Activated T-cell treated with anti-CD3 and anti-CD28 coated beads, Interleukin-2, amount 50 U/mL, for 72 hours (primary cell): ENCODE results near the gene NHERF2. TPM values are rescaled to one million over a fixed set of nuclear protein-coding genes. Genes with fewer than 3 reads are reported as not detected.

Source experiments
- ATAC-seq, 2 donors: fragments of 150-1000 bp; cut with Tn5 transposase; replicated peaks in 1 of 2; 2 replicates each; pipeline ENCODE4 v1.10.0; 2021; ENCODE audit warnings: moderate library complexity in 2 of 2, mild to moderate bottlenecking in 1 of 2
- DNase-seq, 2 donors: peaks; one replicate each; pipeline ENCODE4 v3.0.0; 2021 to 2022; ENCODE audit warnings: mixed read lengths in 1 of 2
- H3K27ac Mint-ChIP-seq: one replicate; pipeline ENCODE4 v1.8.0; 2022; ENCODE audit warnings: mild to moderate bottlenecking, moderate library complexity, mixed read lengths
- H3K27me3 Mint-ChIP-seq: one replicate; pipeline ENCODE4 v1.8.0; 2022; ENCODE audit warnings: low read depth, mixed read lengths
- H3K36me3 Mint-ChIP-seq, 2 donors: one replicate each; pipeline ENCODE4 v1.8.0; 2022; ENCODE audit warnings: mixed read lengths in 2 of 2, mild to moderate bottlenecking in 1 of 2; ENCODE audit not compliant: insufficient read depth in 2 of 2
- H3K4me1 Mint-ChIP-seq: one replicate; pipeline ENCODE4 v1.8.0; 2022; ENCODE audit warnings: low read depth, mixed read lengths
- H3K4me3 Mint-ChIP-seq, 2 donors: one replicate each; pipeline ENCODE4 v1.8.0; 2022; ENCODE audit warnings: mild to moderate bottlenecking in 2 of 2, mixed read lengths in 2 of 2, moderate library complexity in 2 of 2
- H3K9me3 Mint-ChIP-seq, 2 donors: one replicate each; pipeline ENCODE4 v1.8.0; 2022; ENCODE audit warnings: mixed read lengths in 2 of 2
- total RNA-seq, 2 donors: library from RNA; stranded (reverse); gene quantifications; one replicate each; pipeline ENCODE4 v1.2.3, GENCODE V29; 2022

NHERF2 gene
- total RNA-seq: 1 to 10 TPM; 2.2 to 3.0 TPM

- H3K27me3 Mint-ChIP-seq: peaks cover 31% of the 10 kb centered on the region
- no peaks in the 10 kb centered on the region for H3K36me3 Mint-ChIP-seq
- H3K27ac Mint-ChIP-seq: no peak within 1 kb of the TSS
- ATAC-seq (peak; percentile 16 to 25), DNase-seq (no peak)
- H3K9me3 Mint-ChIP-seq: no peaks in the 10 kb centered on the region
- peak within 1 kb of the TSS; percentile 59 to 72 for H3K4me3 Mint-ChIP-seq
- peaks cover 12% of the 10 kb centered on the region for H3K4me1 Mint-ChIP-seq
Measured at GRCh38 chr16:2026461-2027023, at the start of gene NHERF2. Gene NHERF2 (plus strand): TSS chr16:2026902. CDS start chr16:2027006, 104 bp downstream.

- peaks cover 28% of the 10 kb centered on the region for H3K4me1 Mint-ChIP-seq
- no peak for DNase-seq
- no peaks in the 10 kb centered on the region for H3K9me3 Mint-ChIP-seq
- no peak overlapping the region for H3K4me3 Mint-ChIP-seq
- no peak for ATAC-seq
- peaks cover 15% of the 10 kb centered on the region for H3K27me3 Mint-ChIP-seq
- H3K27ac Mint-ChIP-seq: no peak overlapping the region
- peaks cover 0 to 2% of the 10 kb centered on the region in 2 donors for H3K36me3 Mint-ChIP-seq
Measured at GRCh38 chr16:1976951-1977874, 49.5 kb upstream of the NHERF2 start.

GRCh38 chr16:1977875-1978268, 48.8 kb upstream of the NHERF2 start:
- no peak for ATAC-seq
- Mint-ChIP-seq H3K4me3 (no peak overlapping the region), H3K4me1 (peaks cover 30% of the 10 kb centered on the region), H3K27ac (no peak overlapping the region), H3K27me3 (peaks cover 22% of the 10 kb centered on the region), H3K9me3 (no peaks in the 10 kb centered on the region), H3K36me3 (peaks cover 0 to 2% of the 10 kb centered on the region in 2 donors)
- no peak for DNase-seq

- no peak for DNase-seq
- Mint-ChIP-seq H3K4me3 (no peak overlapping the region), H3K36me3 (peaks cover 0 to 2% of the 10 kb centered on the region in 2 donors), H3K9me3 (no peaks in the 10 kb centered on the region), H3K4me1 (peaks cover 28% of the 10 kb centered on the region), H3K27ac (no peak overlapping the region), H3K27me3 (peaks cover 28% of the 10 kb centered on the region)
- no peak for ATAC-seq
Measured at GRCh38 chr16:1978476-1979120, 48.1 kb upstream of the NHERF2 start.

GRCh38 chr16:1979271-1980029, 47.3 kb upstream of the NHERF2 start:
- H3K27me3 Mint-ChIP-seq: peaks cover 28% of the 10 kb centered on the region
- ATAC-seq: no peak

GRCh38 chr16:1980030-1980769, 46.5 kb upstream of the NHERF2 start:
- ATAC-seq (no peak), DNase-seq (no peak)
- Mint-ChIP-seq H3K27me3 (peaks cover 28% of the 10 kb centered on the region), H3K4me1 (peaks cover 30% of the 10 kb centered on the region), H3K27ac (no peak overlapping the region), H3K9me3 (no peaks in the 10 kb centered on the region), H3K4me3 (no peak overlapping the region), H3K36me3 (peaks cover 0 to 2% of the 10 kb centered on the region in 2 donors)

More at GRCh38 chr16:1979271-1980029, 47.3 kb upstream of the NHERF2 start:
- H3K27ac Mint-ChIP-seq: no peak overlapping the region
- peak in 1 of 2 donors; percentile 31 for DNase-seq
- H3K36me3 Mint-ChIP-seq: peaks cover 0 to 2% of the 10 kb centered on the region in 2 donors
- no peak overlapping the region for H3K4me3 Mint-ChIP-seq
- H3K9me3 Mint-ChIP-seq: no peaks in the 10 kb centered on the region
- peaks cover 23% of the 10 kb centered on the region for H3K4me1 Mint-ChIP-seq

- H3K27me3 Mint-ChIP-seq: peaks cover 28% of the 10 kb centered on the region
- ATAC-seq: no peak
Measured at GRCh38 chr16:1980770-1981087, 46.0 kb upstream of the NHERF2 start.

GRCh38 chr16:1981398-1981836, 45.3 kb upstream of the NHERF2 start, which contains the start of gene NOXO1:
Gene NOXO1 (minus strand): TSS chr16:1981469. CDS start chr16:1981179, 290 bp downstream.
- Mint-ChIP-seq H3K9me3 (no peaks in the 10 kb centered on the region), H3K4me3 (peak within 1 kb of the TSS in 1 of 2 donors; percentile 89), H3K27ac (no peak within 1 kb of the TSS), H3K36me3 (peaks cover 2% of the 10 kb centered on the region in 2 donors), H3K27me3 (peaks cover 28% of the 10 kb centered on the region), H3K4me1 (peaks cover 32% of the 10 kb centered on the region)
- ATAC-seq (peak in 1 of 2 donors; percentile 11), DNase-seq (no peak)

More at GRCh38 chr16:1980770-1981087, 46.0 kb upstream of the NHERF2 start:
- Mint-ChIP-seq H3K36me3 (peaks cover 0 to 2% of the 10 kb centered on the region in 2 donors), H3K4me3 (no peak overlapping the region), H3K4me1 (peaks cover 32% of the 10 kb centered on the region), H3K27ac (no peak overlapping the region), H3K9me3 (no peaks in the 10 kb centered on the region)
- no peak for DNase-seq

GRCh38 chr16:1982013-1982433, 44.7 kb upstream of the NHERF2 start:
- H3K36me3 Mint-ChIP-seq: peaks cover 2 to 4% of the 10 kb centered on the region in 2 donors
- H3K4me3 Mint-ChIP-seq: no peak overlapping the region
- H3K4me1 Mint-ChIP-seq: peaks cover 32% of the 10 kb centered on the region
- DNase-seq (no peak), ATAC-seq (no peak)
- H3K27ac Mint-ChIP-seq: no peak overlapping the region
- H3K9me3 Mint-ChIP-seq: no peaks in the 10 kb centered on the region
- H3K27me3 Mint-ChIP-seq: peaks cover 28% of the 10 kb centered on the region

GRCh38 chr16:1982991-1983543, 43.6 kb upstream of the NHERF2 start:
- Mint-ChIP-seq H3K4me1 (peaks cover 32% of the 10 kb centered on the region), H3K36me3 (peaks cover 0 to 4% of the 10 kb centered on the region in 2 donors), H3K27me3 (peaks cover 28% of the 10 kb centered on the region), H3K4me3 (peak overlapping the region; percentile 85 to 89), H3K27ac (no peak overlapping the region), H3K9me3 (no peaks in the 10 kb centered on the region)
- ATAC-seq (no peak), DNase-seq (no peak)

- H3K4me3 Mint-ChIP-seq: peak within 1 kb of the TSS; percentile 85 to 89
- H3K9me3 Mint-ChIP-seq: no peaks in the 10 kb centered on the region
- peaks cover 0 to 4% of the 10 kb centered on the region in 2 donors for H3K36me3 Mint-ChIP-seq
- ATAC-seq (peak; percentile 85 to 91), DNase-seq (peak; percentile 86 to 88)
- no peak within 1 kb of the TSS for H3K27ac Mint-ChIP-seq
- peaks cover 32% of the 10 kb centered on the region for H3K4me1 Mint-ChIP-seq
- H3K27me3 Mint-ChIP-seq: peaks cover 33% of the 10 kb centered on the region
Measured at GRCh38 chr16:1983544-1984346, 43.0 kb upstream of the NHERF2 start, which contains the start of gene GFER. Gene GFER (plus strand): TSS chr16:1984193. CDS start chr16:1984219, 26 bp downstream.
